ENCODE measurements around the gene CATSPERE.

CATSPERE gene

DNA sequence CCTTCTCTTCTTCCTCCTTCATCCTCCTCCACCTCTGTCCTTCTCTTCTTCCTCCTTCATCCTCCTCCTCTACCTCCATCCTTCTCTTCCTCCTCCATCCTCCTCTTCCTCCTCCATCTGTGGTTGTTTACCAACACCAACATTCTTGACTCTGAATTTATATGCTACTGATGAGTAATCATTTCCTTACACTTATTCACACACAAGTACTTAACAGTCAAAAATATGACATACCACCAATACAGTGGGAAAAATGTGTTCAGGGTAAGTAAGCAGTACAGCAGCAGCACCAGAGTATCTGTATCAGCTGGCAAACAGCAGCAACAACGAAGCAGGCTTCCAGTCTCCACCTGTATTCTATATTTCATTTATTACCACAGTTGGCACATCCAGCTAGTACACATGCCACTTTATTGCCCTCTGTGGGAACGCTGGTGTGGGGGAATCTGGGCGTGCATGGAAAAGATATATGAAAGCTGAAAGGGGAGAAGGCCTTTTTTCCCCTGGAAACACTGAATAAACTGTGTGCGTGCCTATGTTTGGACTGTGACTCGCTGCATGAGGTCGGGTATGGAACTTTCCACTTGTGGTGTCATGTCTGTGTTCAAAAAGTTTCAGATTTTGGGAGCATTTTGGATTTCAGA lies 25.4 kb upstream of the CATSPERE start:
- Histone ChIP-seq H3K27me3 (replicated peaks; ENCODE audit: control insufficient read depth, insufficient read depth, low read length) (no peaks in the 10 kb centered on the region), H3K4me3 (replicated peaks; ENCODE audit: low read depth, low read length) (no peak overlapping the region), H3K36me3 (ENCODE audit: control insufficient read depth, insufficient read depth, low read length) (peaks cover 3% of the 10 kb centered on the region; the same call in 1 of the 2 replicates)
- no peak for DNase-seq (ENCODE audit: extremely low read depth, insufficient read length)
- TF ChIP-seq, protein P1, sequence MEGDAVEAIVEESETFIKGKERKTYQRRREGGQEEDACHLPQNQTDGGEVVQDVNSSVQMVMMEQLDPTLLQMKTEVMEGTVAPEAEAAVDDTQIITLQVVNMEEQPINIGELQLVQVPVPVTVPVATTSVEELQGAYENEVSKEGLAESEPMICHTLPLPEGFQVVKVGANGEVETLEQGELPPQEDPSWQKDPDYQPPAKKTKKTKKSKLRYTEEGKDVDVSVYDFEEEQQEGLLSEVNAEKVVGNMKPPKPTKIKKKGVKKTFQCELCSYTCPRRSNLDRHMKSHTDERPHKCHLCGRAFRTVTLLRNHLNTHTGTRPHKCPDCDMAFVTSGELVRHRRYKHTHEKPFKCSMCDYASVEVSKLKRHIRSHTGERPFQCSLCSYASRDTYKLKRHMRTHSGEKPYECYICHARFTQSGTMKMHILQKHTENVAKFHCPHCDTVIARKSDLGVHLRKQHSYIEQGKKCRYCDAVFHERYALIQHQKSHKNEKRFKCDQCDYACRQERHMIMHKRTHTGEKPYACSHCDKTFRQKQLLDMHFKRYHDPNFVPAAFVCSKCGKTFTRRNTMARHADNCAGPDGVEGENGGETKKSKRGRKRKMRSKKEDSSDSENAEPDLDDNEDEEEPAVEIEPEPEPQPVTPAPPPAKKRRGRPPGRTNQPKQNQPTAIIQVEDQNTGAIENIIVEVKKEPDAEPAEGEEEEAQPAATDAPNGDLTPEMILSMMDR (IDR thresholded peaks at IDR 0.05; ENCODE audit: insufficient read depth, low read length, poor library complexity, severe bottlenecking): no peak

DNA sequence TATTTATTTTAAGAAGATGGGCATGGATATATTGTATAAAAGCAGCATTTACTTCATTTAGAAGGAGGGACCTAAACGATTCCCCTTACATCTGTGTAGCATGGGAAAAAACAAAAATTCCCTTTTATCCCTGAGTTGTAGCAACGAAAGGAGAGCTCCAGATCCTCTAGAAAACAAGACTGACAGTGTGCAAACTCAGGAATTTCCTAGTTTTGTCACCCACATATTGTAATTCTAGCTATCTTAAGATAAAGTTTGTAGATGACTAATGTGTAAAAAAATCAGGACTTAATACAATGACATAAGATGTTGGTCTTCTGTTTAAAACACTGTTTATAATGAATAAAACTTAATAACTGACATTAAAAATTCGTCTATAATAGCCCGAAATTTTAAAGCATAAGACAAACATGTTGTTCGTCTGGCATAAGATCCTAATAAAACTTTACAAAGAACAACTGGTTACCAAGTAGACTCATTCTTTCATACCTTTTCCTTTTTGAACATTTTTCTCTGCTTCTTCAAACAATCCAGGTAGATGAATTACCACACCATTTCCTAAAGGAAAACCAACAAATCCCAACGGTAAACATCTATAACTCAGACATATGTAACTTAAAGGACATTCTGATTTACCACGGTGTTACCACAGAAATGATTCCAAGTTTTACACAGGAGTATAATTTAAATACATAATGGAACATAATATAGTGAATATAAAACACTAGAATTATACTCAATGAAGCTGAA lies 24.6 kb upstream of the CATSPERE start:
- no peak for DNase-seq (ENCODE audit: extremely low read depth, insufficient read length)
- Histone ChIP-seq H3K27me3 (replicated peaks; ENCODE audit: control insufficient read depth, insufficient read depth, low read length) (no peaks in the 10 kb centered on the region), H3K36me3 (ENCODE audit: control insufficient read depth, insufficient read depth, low read length) (peaks cover 3% of the 10 kb centered on the region; the same call in 1 of the 2 replicates), H3K4me3 (replicated peaks; ENCODE audit: low read depth, low read length) (no peak overlapping the region)
- TF ChIP-seq, protein P1 (IDR thresholded peaks at IDR 0.05; ENCODE audit: insufficient read depth, low read length, poor library complexity, severe bottlenecking): no peak

DNA sequence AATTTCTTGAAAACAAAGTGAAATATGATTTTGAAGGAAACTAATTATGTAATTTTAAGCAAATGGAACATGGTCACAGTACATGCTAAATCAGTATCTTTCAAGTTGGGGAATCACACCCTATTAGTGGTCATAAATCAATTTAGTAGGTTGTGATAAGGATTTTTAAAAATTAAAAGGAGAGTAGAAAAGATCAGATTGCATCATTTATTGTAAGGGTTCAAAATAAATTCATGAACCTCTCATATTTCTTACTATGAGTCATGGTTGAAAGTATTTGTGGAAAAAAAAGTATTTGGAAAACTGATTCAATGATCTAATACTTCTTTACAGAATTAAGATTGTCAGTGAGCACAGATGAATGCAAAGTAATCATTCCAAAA lies 24.0 kb upstream of the CATSPERE start:
- DNase-seq (ENCODE audit: extremely low read depth, insufficient read length): no peak
- TF ChIP-seq, protein P1 (IDR thresholded peaks at IDR 0.05; ENCODE audit: insufficient read depth, low read length, poor library complexity, severe bottlenecking): no peak
- Histone ChIP-seq H3K4me3 (replicated peaks; ENCODE audit: low read depth, low read length) (no peak overlapping the region), H3K27me3 (replicated peaks; ENCODE audit: control insufficient read depth, insufficient read depth, low read length) (no peaks in the 10 kb centered on the region), H3K36me3 (ENCODE audit: control insufficient read depth, insufficient read depth, low read length) (peaks cover 3% of the 10 kb centered on the region; the same call in 1 of the 2 replicates)

DNA sequence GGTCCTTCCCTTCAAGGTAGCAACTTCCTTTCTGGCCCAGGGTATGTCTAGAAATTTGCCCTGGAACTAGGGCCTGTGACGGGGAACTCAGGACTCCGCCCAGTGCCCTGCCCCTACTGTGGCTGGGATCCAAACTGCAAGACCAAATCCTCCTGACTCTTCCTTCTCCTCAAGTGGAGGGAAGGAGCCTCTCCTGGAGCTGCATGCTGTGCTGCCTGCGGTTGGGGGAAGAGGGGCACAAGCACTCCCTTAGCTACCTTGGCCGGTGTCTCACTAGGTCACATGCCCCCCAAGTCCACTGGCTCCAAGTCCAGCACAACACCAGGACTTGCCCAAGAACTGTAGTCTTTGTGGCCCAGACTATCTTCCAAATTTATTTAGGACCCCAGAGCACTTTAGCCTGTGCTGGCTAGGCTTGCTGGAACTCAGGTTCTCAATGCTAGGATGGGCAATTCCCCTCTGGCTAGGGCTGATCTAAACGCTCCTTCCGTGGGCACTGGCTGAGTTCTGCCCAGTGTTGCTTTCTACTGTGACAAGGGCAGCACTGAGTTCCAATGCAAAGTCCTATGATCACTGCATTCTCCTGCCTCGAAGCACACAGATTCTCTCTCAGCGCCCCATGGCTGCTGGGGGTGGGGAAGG lies 21.6 kb upstream of the CATSPERE start:
- peaks cover 3% of the 10 kb centered on the region; the same call in 1 of the 2 replicates for H3K36me3 ChIP-seq (ENCODE audit: control insufficient read depth, insufficient read depth, low read length)
- no peaks in the 10 kb centered on the region for H3K27me3 ChIP-seq (replicated peaks; ENCODE audit: control insufficient read depth, insufficient read depth, low read length)
- DNase-seq (ENCODE audit: extremely low read depth, insufficient read length): no peak
- TF ChIP-seq, protein P1 (IDR thresholded peaks at IDR 0.05; ENCODE audit: insufficient read depth, low read length, poor library complexity, severe bottlenecking): no peak
- H3K4me3 ChIP-seq (replicated peaks; ENCODE audit: low read depth, low read length): no peak overlapping the region

DNA sequence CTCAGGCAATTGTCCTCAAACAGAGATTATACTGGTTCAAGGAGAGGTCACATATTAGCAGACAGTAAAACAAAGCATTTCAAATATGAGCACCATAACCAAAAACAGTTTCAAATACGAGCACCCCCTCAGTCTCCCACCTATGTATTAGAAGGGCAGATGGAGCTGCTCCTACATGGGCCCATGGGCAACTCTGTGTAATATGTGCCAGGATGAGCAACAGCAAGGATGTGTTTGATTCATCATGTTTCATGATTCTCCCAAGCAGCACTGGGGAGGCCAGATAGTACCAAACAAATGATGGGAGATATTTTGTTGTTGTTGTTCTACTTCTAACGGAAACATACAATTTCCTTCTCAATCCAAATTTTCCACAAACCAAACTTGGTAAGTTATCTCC lies 18.2 kb upstream of the CATSPERE start:
- TF ChIP-seq, protein P1 (IDR thresholded peaks at IDR 0.05; ENCODE audit: insufficient read depth, low read length, poor library complexity, severe bottlenecking): no peak
- Histone ChIP-seq H3K4me3 (replicated peaks; ENCODE audit: low read depth, low read length) (no peak overlapping the region), H3K36me3 (ENCODE audit: control insufficient read depth, insufficient read depth, low read length) (no peaks in the 10 kb centered on the region; the same call in 1 of the 2 replicates), H3K27me3 (replicated peaks; ENCODE audit: control insufficient read depth, insufficient read depth, low read length) (no peaks in the 10 kb centered on the region)
- no peak for DNase-seq (ENCODE audit: extremely low read depth, insufficient read length)

Data from GM06990 (cell line).